ENCODE measurements around the gene VANGL2. TPM values are rescaled to one million over a fixed set of nuclear protein-coding genes. Genes with fewer than 3 reads are reported as not detected.

Gene VANGL2
- polyA plus RNA-seq (ENCODE audit: insufficient read depth in 1 of 5, insufficient read length in 5 of 5, low replicate concordance in 1 of 5): 10 to 100 TPM; 32.6 to 45.3 (median 37.2) TPM
- long read RNA-seq, donor 1, full-length matches to known transcripts: 8 of 72 reads
- long read RNA-seq, donor 1, partial matches to known transcripts: 64 of 72 reads
- long read RNA-seq, donor 1, other reads (novel, unspliced or antisense): 0 of 72 reads
- long read RNA-seq, donor 2, full-length matches to known transcripts: 4 of 15 reads
- long read RNA-seq, donor 2, partial matches to known transcripts: 11 of 15 reads
- long read RNA-seq, donor 2, other reads (novel, unspliced or antisense): 0 of 15 reads
- long read RNA-seq, donor 3, full-length matches to known transcripts: 2 of 7 reads
- long read RNA-seq, donor 3, partial matches to known transcripts: 5 of 7 reads
- long read RNA-seq, donor 3, other reads (novel, unspliced or antisense): 0 of 7 reads
- long read RNA-seq, donor 4, full-length matches to known transcripts: 4 of 9 reads
- long read RNA-seq, donor 4, partial matches to known transcripts: 5 of 9 reads
- long read RNA-seq, donor 4, other reads (novel, unspliced or antisense): 0 of 9 reads
- long read RNA-seq, donor 5, full-length matches to known transcripts: 1 of 1 reads
- long read RNA-seq, donor 5, partial matches to known transcripts: 0 of 1 reads
- long read RNA-seq, donor 5, other reads (novel, unspliced or antisense): 0 of 1 reads
- long read RNA-seq, donor 6, full-length matches to known transcripts: 4 of 4 reads
- long read RNA-seq, donor 6, partial matches to known transcripts: 0 of 4 reads
- long read RNA-seq, donor 6, other reads (novel, unspliced or antisense): 0 of 4 reads
- long read RNA-seq, donor 7, full-length matches to known transcripts: 5 of 27 reads
- long read RNA-seq, donor 7, partial matches to known transcripts: 22 of 27 reads
- long read RNA-seq, donor 7, other reads (novel, unspliced or antisense): 0 of 27 reads
- long read RNA-seq, donor 8, full-length matches to known transcripts: 2 of 2 reads
- long read RNA-seq, donor 8, partial matches to known transcripts: 0 of 2 reads
- long read RNA-seq, donor 8, other reads (novel, unspliced or antisense): 0 of 2 reads

GRCh38 chr1:160400223-160400645 is at the start of gene VANGL2:
TSS of gene VANGL2 (plus strand) at chr1:160400564. CDS start at chr1:160415838, 15,274 bp downstream.
- peak; percentile 90 for DNase-seq

GRCh38 chr1:160351629-160352028 is 48.7 kb upstream of the VANGL2 start:
- no peak for DNase-seq

GRCh38 chr1:160352555-160352954 is 47.8 kb upstream of the VANGL2 start:
- DNase-seq: no peak

GRCh38 chr1:160353223-160353622 is 47.1 kb upstream of the VANGL2 start:
- no peak for DNase-seq

- DNase-seq: no peak
Observed at GRCh38 chr1:160354388-160354985, 45.9 kb upstream of the VANGL2 start.

- DNase-seq: no peak
Observed at GRCh38 chr1:160357286-160358002, 42.9 kb upstream of the VANGL2 start.

- DNase-seq: no peak
Observed at GRCh38 chr1:160358073-160358472, 42.3 kb upstream of the VANGL2 start.

GRCh38 chr1:160359559-160360226 is 40.7 kb upstream of the VANGL2 start:
- no peak for DNase-seq

- DNase-seq: no peak
Observed at GRCh38 chr1:160360227-160360695, 40.1 kb upstream of the VANGL2 start.

- DNase-seq: no peak
Observed at GRCh38 chr1:160361199-160361598, 39.2 kb upstream of the VANGL2 start.

GRCh38 chr1:160361814-160362167 is 38.6 kb upstream of the VANGL2 start:
- no peak for DNase-seq

GRCh38 chr1:160362168-160362957 is 38.0 kb upstream of the VANGL2 start:
- no peak for DNase-seq

- no peak for DNase-seq
Observed at GRCh38 chr1:160363010-160363409, 37.4 kb upstream of the VANGL2 start.

- no peak for DNase-seq
Observed at GRCh38 chr1:160363951-160364735, 36.2 kb upstream of the VANGL2 start.

GRCh38 chr1:160365325-160365724 is 35.0 kb upstream of the VANGL2 start:
- DNase-seq: no peak

- DNase-seq: no peak
Observed at GRCh38 chr1:160366731-160367515, 33.4 kb upstream of the VANGL2 start, which contains the start of gene NHLH1. TSS of gene NHLH1 (plus strand) at chr1:160367071. CDS start at chr1:160370732, 3,661 bp downstream.

GRCh38 chr1:160367516-160367900 is 32.9 kb upstream of the VANGL2 start:
- no peak for DNase-seq

Measured in right lung (tissue), 10 donors.